ENCODE data around the gene FSTL1.
"Not testable (repeated sequence)": the region's sequence is repeated elsewhere in the genome, so short reads cannot be mapped to it uniquely, and the experiment has no call there.

FSTL1 gene

GRCh38 chr3:120419797-120420196 is 31.0 kb downstream of the FSTL1 start:
- in situ Hi-C loops (cut with MboI; ENCODE audit: low sequenced_read_pairs): loop anchor here (25.0 kb wide), 1 partner anchor 182 kb away; no protein-coding TSS in a partner anchor

- in situ Hi-C loops (cut with MboI; ENCODE audit: low sequenced_read_pairs): loop anchor here (25.0 kb wide), 1 partner anchor 182 kb away; no protein-coding TSS in a partner anchor
Observed at GRCh38 chr3:120418866-120419490, 31.8 kb downstream of the FSTL1 start.

- in situ Hi-C loops (cut with MboI; ENCODE audit: low sequenced_read_pairs): loop anchor here (25.0 kb wide), 1 partner anchor 181 kb away; no protein-coding TSS in a partner anchor
Observed at GRCh38 chr3:120418446-120418845, 32.3 kb downstream of the FSTL1 start.

GRCh38 chr3:120417272-120417911 is 33.4 kb downstream of the FSTL1 start:
- in situ Hi-C loops (cut with MboI; ENCODE audit: low sequenced_read_pairs): loop anchor here (25.0 kb wide), 1 partner anchor 180 kb away; no protein-coding TSS in a partner anchor

GRCh38 chr3:120416868-120417267 is 33.9 kb downstream of the FSTL1 start:
- in situ Hi-C loops (cut with MboI; ENCODE audit: low sequenced_read_pairs): loop anchor here (25.0 kb wide), 1 partner anchor 180 kb away; no protein-coding TSS in a partner anchor

GRCh38 chr3:120415756-120416155 is 35.0 kb downstream of the FSTL1 start:
- in situ Hi-C loops (cut with MboI; ENCODE audit: low sequenced_read_pairs): loop anchor here (25.0 kb wide), 1 partner anchor 178 kb away; no protein-coding TSS in a partner anchor

GRCh38 chr3:120410541-120410940 is 40.3 kb downstream of the FSTL1 start:
- in situ Hi-C loops (cut with MboI; ENCODE audit: low sequenced_read_pairs): loop anchor here (25.0 kb wide), 1 partner anchor 173 kb away; no protein-coding TSS in a partner anchor

- in situ Hi-C loops (cut with MboI; ENCODE audit: low sequenced_read_pairs): loop anchor here (25.0 kb wide), 1 partner anchor 173 kb away; no protein-coding TSS in a partner anchor
Observed at GRCh38 chr3:120410116-120410515, 40.7 kb downstream of the FSTL1 start.

GRCh38 chr3:120407508-120408287 is 43.1 kb downstream of the FSTL1 start:
- in situ Hi-C loops (cut with MboI; ENCODE audit: low sequenced_read_pairs): loop anchor here (25.0 kb wide), 1 partner anchor 170 kb away; no protein-coding TSS in a partner anchor

- in situ Hi-C loops (cut with MboI; ENCODE audit: low sequenced_read_pairs): loop anchor here (25.0 kb wide), 1 partner anchor 168 kb away; no protein-coding TSS in a partner anchor
Observed at GRCh38 chr3:120404876-120405275, 45.9 kb downstream of the FSTL1 start.

- in situ Hi-C loops (cut with MboI; ENCODE audit: low sequenced_read_pairs): loop anchor here (25.0 kb wide), 1 partner anchor 165 kb away; no protein-coding TSS in a partner anchor
Observed at GRCh38 chr3:120402257-120402656, 48.5 kb downstream of the FSTL1 start.

- in situ Hi-C loops (cut with MboI; ENCODE audit: low sequenced_read_pairs): no loop called here
Observed at GRCh38 chr3:120399372-120399771, 51.4 kb downstream of the FSTL1 start.

GRCh38 chr3:120396469-120396868 is 54.3 kb downstream of the FSTL1 start:
- in situ Hi-C loops (cut with MboI; ENCODE audit: low sequenced_read_pairs): no loop called here

- in situ Hi-C loops (cut with MboI; ENCODE audit: low sequenced_read_pairs): no loop called here
Observed at GRCh38 chr3:120394347-120394746, 56.4 kb downstream of the FSTL1 start.

GRCh38 chr3:120393761-120394160 is 57.0 kb downstream of the FSTL1 start:
- in situ Hi-C loops (cut with MboI; ENCODE audit: low sequenced_read_pairs): no loop called here

- in situ Hi-C loops (cut with MboI; ENCODE audit: low sequenced_read_pairs): no loop called here
Observed at GRCh38 chr3:120393243-120393642, 57.5 kb downstream of the FSTL1 start.

GRCh38 chr3:120382941-120383447 is 67.8 kb downstream of the FSTL1 start:
- in situ Hi-C loops (cut with MboI; ENCODE audit: low sequenced_read_pairs): no loop called here

GRCh38 chr3:120381503-120381902 is 69.3 kb downstream of the FSTL1 start:
- in situ Hi-C loops (cut with MboI; ENCODE audit: low sequenced_read_pairs): no loop called here

- in situ Hi-C loops (cut with MboI; ENCODE audit: low sequenced_read_pairs): not testable (repeated sequence)
Observed at GRCh38 chr3:120377948-120378347, 72.8 kb downstream of the FSTL1 start.

- in situ Hi-C loops (cut with MboI; ENCODE audit: low sequenced_read_pairs): no loop called here
Observed at GRCh38 chr3:120370463-120370862, 80.3 kb downstream of the FSTL1 start.

- in situ Hi-C loops (cut with MboI; ENCODE audit: low sequenced_read_pairs): no loop called here
Observed at GRCh38 chr3:120369037-120369467, 81.7 kb downstream of the FSTL1 start.
